NCI-H2107 treated with DMSO at 0.1 percent for 48 hours (cell line): ENCODE measurements around the gene SH2B3.

Experiments used
- DNase-seq: peaks from one replicate; lab custom pipeline; 2025; ENCODE audit not compliant: unreplicated experiment; lab: John Stamatoyannopoulos, UW

Gene SH2B3

GRCh38 chr12:111443086-111443485 lies 37.4 kb downstream of the SH2B3 start:
- no peak for DNase-seq

DNA sequence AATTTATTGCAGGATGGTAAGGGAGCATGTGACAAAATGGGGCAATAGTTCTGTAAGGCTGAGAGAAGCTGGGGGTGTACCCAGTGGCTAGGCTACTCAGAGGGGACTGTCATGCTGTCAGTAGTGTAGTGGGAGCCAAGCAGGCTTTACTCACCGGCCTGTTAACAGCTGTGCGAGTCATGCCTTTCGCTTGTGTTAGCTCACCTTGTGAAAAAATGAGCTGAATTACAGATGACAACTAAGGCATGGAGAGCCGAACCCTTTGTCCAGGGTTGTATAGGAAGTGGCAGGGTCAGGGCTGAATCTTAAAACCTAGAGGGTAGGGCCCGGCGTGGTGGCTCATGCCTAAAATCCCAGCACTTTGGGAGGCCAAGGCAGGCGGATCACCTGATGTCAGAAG lies 37.9 kb downstream of the SH2B3 start:
- DNase-seq = no peak

GRCh38 chr12:111444314-111444924 lies 38.7 kb downstream of the SH2B3 start:
- DNase-seq = no peak

DNA sequence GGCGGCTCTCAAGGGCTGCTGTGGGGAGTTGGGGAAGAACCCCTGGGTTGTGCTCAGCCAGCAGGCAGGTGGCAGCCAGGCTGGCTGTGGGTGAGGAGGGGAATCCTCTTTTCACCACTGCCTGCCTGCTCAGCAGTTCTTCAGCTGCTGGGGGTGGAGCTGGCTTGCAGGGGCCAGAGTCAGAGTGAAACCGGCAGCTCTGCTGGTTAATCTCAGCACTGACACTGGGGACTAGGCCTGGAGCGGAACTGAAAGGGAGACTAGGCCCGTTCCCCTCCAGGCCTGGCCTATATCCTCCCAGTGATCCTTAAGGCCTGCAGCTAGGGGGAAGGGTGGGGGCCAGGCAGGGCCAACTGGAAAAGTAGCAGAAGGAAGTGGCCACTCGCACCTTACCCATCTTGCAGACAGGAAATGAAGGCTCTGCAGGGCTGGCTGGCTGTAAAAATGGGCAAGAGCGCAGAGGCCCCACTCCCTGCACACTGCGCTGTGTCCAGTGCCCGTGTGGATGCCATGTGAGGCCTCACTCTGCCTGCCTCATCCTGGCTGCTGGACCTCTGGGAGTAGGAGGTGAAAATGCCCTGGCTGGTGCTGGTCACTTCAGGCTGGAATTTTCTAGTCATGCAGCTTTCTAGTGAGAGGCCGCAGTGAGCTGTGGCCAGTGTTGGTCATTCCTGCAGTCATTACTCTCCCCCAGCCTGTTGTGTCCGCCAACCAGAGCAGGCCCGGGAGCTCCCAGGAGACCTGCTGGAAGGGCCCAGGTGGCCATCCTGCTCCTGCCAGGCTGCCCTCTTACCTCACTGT lies 39.4 kb downstream of the SH2B3 start:
- DNase-seq = peak; percentile 15

DNA sequence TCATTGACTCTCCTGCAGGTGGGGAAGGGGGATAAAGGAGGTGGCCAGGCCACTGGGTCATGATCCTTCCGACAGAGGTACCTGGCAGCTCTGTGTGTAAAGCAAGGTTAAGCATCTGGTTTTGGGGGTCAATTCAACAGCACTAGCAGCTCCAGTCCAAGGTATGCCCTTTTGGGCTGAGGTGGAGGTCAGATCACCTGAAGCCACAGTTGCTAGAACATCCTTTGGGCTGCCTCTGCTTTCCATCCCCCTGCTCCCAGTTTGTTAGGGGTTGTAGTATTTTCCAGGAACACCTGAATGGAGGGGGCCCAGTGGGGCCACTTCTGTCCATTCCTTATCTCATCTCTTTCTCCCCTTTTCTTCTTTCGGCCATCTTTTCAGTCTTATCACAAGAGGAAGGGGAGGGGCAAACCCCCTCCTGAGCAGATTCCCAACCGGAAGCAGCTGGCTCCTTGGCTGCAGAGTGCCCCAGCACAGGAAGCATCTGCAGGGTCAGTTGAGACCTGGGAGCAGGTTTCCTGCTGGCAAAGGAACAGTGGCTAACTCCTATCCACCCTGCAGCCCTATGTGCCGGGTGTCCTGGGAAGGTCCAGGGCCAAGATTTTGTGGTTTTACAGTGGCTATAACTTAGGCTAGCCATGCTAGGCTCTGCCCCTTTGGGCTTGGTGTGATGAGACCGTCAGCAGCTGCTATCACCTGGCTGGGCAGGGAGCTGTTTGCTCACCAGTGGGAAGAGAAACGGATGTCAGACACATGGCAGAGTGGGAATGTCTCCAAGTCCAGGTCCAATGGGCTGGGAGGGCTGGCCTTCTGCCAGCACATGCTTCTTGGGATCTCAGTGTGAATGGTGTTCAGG lies 40.2 kb downstream of the SH2B3 start:
- peak; percentile 26 for DNase-seq

- no peak for DNase-seq
Observed at GRCh38 chr12:111446631-111447570, 41.2 kb downstream of the SH2B3 start.

DNA sequence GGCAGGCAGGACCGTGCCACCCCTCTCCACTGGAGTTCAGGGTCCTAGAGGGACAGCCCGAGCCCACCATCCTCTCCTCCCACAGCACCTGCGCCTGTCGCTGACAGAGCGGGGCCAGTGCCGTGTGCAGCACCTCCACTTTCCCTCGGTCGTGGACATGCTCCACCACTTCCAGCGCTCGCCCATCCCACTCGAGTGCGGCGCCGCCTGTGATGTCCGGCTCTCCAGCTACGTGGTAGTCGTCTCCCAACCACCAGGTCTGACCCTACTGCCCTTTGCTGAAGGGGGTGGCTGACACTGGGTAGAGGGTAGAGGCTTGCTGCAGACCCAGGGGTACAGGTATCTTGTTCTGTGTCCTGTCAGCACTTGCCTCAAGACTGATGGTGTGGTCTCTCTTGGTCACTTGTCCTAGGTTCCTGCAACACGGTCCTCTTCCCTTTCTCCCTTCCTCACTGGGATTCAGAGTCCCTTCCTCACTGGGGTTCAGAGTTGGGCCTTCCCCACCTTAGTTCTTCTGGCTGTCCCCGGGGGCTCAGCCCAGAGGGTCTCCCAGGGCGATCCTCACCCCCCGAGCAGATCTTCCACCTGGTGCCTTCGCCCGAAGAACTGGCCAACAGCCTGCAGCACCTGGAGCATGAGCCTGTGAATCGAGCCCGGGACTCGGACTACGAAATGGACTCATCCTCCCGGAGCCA lies 42.0 kb downstream of the SH2B3 start:
- no peak for DNase-seq

- no peak for DNase-seq
Observed at GRCh38 chr12:111448266-111448830, 42.6 kb downstream of the SH2B3 start.

- no peak for DNase-seq
Observed at GRCh38 chr12:111448846-111449790, 43.4 kb downstream of the SH2B3 start.

- DNase-seq = no peak
Observed at GRCh38 chr12:111450676-111451075, 45.0 kb downstream of the SH2B3 start.

DNA sequence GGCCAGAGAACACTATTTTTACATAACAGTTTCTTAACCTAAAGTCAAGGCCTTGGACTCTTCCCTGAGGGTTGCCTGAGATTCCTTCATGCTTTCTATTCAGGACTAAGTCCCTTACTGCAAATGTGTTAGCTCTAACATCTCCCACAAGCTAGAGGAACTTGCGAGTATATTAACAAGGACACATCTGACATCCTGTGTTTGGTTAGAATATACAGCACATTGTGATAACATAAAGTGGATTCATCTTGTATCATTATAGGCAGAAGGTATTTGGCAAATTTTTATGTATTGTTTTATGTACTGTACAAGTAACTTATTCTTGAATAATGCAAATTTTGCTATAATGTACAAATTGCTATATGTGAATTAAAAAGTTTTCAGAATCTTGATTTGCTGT lies 45.5 kb downstream of the SH2B3 start:
- DNase-seq = no peak

- peak; percentile 55 for DNase-seq
Observed at GRCh38 chr12:111451649-111452129, 46.0 kb downstream of the SH2B3 start.

DNA sequence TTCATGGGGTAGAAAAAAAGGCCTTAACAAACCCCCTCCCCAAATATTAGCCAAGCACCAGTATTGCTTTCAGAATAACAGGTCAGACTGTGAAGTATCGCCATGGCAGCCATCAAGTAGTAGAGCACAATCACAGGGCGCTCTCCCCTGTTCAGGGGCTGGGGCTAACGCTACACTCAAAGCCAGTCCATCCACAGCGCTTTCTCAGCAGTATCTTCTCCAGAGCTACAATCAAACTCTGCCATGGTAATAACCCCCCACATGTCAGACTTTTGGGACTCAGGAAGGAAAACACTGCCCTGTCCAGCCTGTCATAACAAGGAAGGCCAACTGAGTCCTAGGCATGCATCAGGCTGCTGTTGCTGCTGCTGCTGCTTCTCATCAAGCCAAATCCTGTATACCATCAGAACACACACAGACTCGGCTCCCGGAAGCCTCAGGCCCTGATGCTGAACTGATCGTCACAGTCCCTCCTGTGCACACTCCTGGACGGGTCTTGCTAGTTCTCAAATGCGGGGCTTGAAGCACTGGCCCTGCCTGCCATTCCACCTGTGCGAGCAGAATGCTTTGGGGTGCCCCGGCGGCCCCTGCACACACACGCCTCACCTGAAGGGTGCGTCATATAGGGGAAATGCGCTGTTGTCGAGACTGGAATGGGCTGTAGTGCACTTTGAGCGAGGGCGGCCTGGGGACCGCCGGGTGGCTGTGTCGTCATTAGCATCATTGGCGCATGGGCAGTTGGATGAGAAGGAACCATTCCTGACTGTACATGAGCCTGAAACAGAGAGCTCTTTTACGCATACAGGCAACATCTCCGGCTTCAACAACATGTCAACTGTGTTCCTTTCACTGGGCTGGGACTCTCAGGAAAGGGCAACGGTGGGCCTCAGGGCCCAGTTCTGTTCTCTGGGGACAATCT lies 47.6 kb downstream of the SH2B3 start:
- no peak for DNase-seq

- no peak for DNase-seq
Observed at GRCh38 chr12:111454311-111454710, 48.6 kb downstream of the SH2B3 start.

DNA sequence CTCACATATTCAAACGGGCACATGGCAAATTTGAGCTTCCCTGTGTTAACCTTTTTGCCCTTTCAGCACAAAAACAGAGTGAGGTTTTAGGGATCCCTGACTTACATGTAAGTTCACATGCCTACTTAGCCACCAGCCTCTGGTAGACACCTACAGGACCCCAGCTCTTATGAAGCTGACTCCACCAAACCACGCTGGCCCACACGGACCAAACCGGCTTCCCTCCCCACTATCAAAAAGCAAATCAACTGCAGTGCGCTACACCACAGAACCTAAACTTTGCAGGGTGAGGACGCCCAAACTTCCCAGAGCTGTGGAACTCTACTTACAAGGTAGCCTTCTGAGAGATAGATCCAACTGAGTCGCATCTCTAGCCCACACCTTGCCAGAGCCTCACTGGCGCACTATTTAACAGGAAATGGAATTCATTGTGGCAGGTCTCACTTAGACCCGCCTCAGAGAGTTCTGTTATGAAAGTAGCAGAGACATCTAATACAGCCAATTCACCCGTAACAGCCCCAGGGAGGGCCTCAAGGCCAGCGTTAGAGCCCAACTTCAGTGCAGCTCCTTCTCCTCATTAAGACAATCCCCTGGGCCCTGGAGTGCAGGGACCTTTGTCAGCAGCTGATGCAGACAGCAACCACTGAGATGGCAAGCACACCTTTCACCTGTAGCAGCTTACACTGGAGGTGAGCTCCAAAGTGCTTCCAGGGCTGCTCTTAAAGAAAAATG lies 49.2 kb downstream of the SH2B3 start:
- DNase-seq = no peak

GRCh38 chr12:111455448-111456320 lies 50.0 kb downstream of the SH2B3 start:
- no peak for DNase-seq
